ENCODE measurements around the gene RPL32. TPM values are rescaled to one million over a fixed set of nuclear protein-coding genes. Genes with fewer than 3 reads are reported as not detected.
A peak's percentile ranks its signal among the peaks of the same experiment; 100 is the strongest.

RPL32 gene
- total RNA-seq, 1 experiment from 2014 or later, result 6,020 TPM

GRCh38 chr3:12832350-12833221, 8.8 kb downstream of the RPL32 start:
- Histone ChIP-seq H3K9me2 (replicated peaks; ENCODE audit: insufficient read depth, low read length) (no peaks in the 10 kb centered on the region), H3K9me3 (ENCODE audit: low read length) (no peaks in the 10 kb centered on the region), H3K27me3 (ENCODE audit: low read length) (no peaks in the 10 kb centered on the region), H3K27ac (ENCODE audit: low read length) (peak overlapping the region; percentile 96), H3K9ac (ENCODE audit: low read length) (peak overlapping the region; percentile 63), H4K20me1 (ENCODE audit: insufficient read depth, low read depth, low read length) (peaks cover 23% of the 10 kb centered on the region), H3K36me3 (ENCODE audit: insufficient read depth, low read length) (peaks cover 49% of the 10 kb centered on the region), H3K4me1 (ENCODE audit: low read length) (peaks cover 73% of the 10 kb centered on the region), H3K4me2 (ENCODE audit: low read depth, low read length, poor library complexity, severe bottlenecking) (peak overlapping the region; percentile 64), H3K4me3 (ENCODE audit: low read length) (peak overlapping the region; percentile 49), H3K79me2 (ENCODE audit: low read length) (peaks cover 9% of the 10 kb centered on the region), H2AFZ (ENCODE audit: low read length) (no peak overlapping the region)
- DNase-seq, result no peak

GRCh38 chr3:12831301-12831866, 10.0 kb downstream of the RPL32 start:
- Histone ChIP-seq H2AFZ (ENCODE audit: low read length) (no peak overlapping the region), H4K20me1 (ENCODE audit: insufficient read depth, low read depth, low read length) (peaks cover 12% of the 10 kb centered on the region), H3K4me2 (ENCODE audit: low read depth, low read length, poor library complexity, severe bottlenecking) (peak overlapping the region; percentile 64), H3K79me2 (ENCODE audit: low read length) (no peaks in the 10 kb centered on the region), H3K4me3 (ENCODE audit: low read length) (peak overlapping the region; percentile 49), H3K27me3 (ENCODE audit: low read length) (no peaks in the 10 kb centered on the region), H3K36me3 (ENCODE audit: insufficient read depth, low read length) (peaks cover 37% of the 10 kb centered on the region), H3K9me3 (ENCODE audit: low read length) (no peaks in the 10 kb centered on the region), H3K4me1 (ENCODE audit: low read length) (peaks cover 61% of the 10 kb centered on the region), H3K27ac (ENCODE audit: low read length) (peak overlapping the region; percentile 96), H3K9ac (ENCODE audit: low read length) (peak overlapping the region; percentile 63), H3K9me2 (replicated peaks; ENCODE audit: insufficient read depth, low read length) (no peaks in the 10 kb centered on the region)
- DNase-seq, result peak; percentile 78

DNA sequence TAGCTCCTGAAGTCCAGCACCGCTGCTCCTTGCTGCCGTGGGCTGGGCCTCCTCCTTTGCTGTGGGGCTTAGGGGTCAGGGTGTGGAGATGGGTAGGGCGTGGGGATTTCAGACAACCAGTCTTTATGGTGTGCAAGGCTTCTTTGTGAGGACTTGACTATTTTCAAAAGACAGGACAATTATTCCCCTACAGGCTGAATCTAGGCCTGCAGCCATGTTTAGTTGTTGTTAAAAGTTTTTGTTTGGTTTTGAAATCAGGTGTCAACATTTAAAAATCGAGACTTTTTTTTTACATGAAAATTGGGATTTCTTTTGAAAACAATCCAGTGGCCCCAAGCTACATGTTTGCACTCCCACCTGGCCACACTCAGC, 10.6 kb downstream of the RPL32 start:
- DNase-seq, result no peak
- no peaks in the 10 kb centered on the region for H3K27me3 ChIP-seq (ENCODE audit: low read length)
- H3K4me1 ChIP-seq (ENCODE audit: low read length), result peaks cover 55% of the 10 kb centered on the region

GRCh38 chr3:12829886-12830784, 11.2 kb downstream of the RPL32 start:
- no peak for DNase-seq

More for the DNA sequence above, 10.6 kb downstream of the RPL32 start:
- Histone ChIP-seq H3K4me2 (ENCODE audit: low read depth, low read length, poor library complexity, severe bottlenecking) (peak overlapping the region; percentile 64), H3K4me3 (ENCODE audit: low read length) (no peak overlapping the region), H3K27ac (ENCODE audit: low read length) (peak overlapping the region; percentile 96), H3K9me3 (ENCODE audit: low read length) (no peaks in the 10 kb centered on the region), H3K36me3 (ENCODE audit: insufficient read depth, low read length) (peaks cover 31% of the 10 kb centered on the region), H4K20me1 (ENCODE audit: insufficient read depth, low read depth, low read length) (peaks cover 7% of the 10 kb centered on the region), H2AFZ (ENCODE audit: low read length) (no peak overlapping the region), H3K9ac (ENCODE audit: low read length) (peak overlapping the region; percentile 63), H3K9me2 (replicated peaks; ENCODE audit: insufficient read depth, low read length) (no peaks in the 10 kb centered on the region), H3K79me2 (ENCODE audit: low read length) (no peaks in the 10 kb centered on the region)

GRCh38 chr3:12829404-12829803, 12.0 kb downstream of the RPL32 start:
- Histone ChIP-seq H4K20me1 (ENCODE audit: insufficient read depth, low read depth, low read length) (no peaks in the 10 kb centered on the region), H3K36me3 (ENCODE audit: insufficient read depth, low read length) (peaks cover 20% of the 10 kb centered on the region), H3K9me3 (ENCODE audit: low read length) (no peaks in the 10 kb centered on the region), H3K27ac (ENCODE audit: low read length) (no peak overlapping the region), H3K9ac (ENCODE audit: low read length) (no peak overlapping the region), H3K27me3 (ENCODE audit: low read length) (no peaks in the 10 kb centered on the region), H3K9me2 (replicated peaks; ENCODE audit: insufficient read depth, low read length) (no peaks in the 10 kb centered on the region), H2AFZ (ENCODE audit: low read length) (no peak overlapping the region), H3K4me1 (ENCODE audit: low read length) (peaks cover 41% of the 10 kb centered on the region), H3K4me2 (ENCODE audit: low read depth, low read length, poor library complexity, severe bottlenecking) (no peak overlapping the region), H3K4me3 (ENCODE audit: low read length) (no peak overlapping the region), H3K79me2 (ENCODE audit: low read length) (no peaks in the 10 kb centered on the region)
- DNase-seq, result no peak

More at GRCh38 chr3:12829886-12830784, 11.2 kb downstream of the RPL32 start:
- Histone ChIP-seq H3K4me2 (ENCODE audit: low read depth, low read length, poor library complexity, severe bottlenecking) (no peak overlapping the region), H2AFZ (ENCODE audit: low read length) (no peak overlapping the region), H3K9ac (ENCODE audit: low read length) (peak overlapping the region; percentile 63; the same call in 1 of the 2 replicates), H3K27me3 (ENCODE audit: low read length) (no peaks in the 10 kb centered on the region), H3K4me3 (ENCODE audit: low read length) (no peak overlapping the region), H3K79me2 (ENCODE audit: low read length) (no peaks in the 10 kb centered on the region), H3K9me3 (ENCODE audit: low read length) (no peaks in the 10 kb centered on the region), H4K20me1 (ENCODE audit: insufficient read depth, low read depth, low read length) (0 out of 2 replicates have a peak, but pooled peaks cover under 1% of the 10 kb centered on the region), H3K9me2 (replicated peaks; ENCODE audit: insufficient read depth, low read length) (no peaks in the 10 kb centered on the region), H3K27ac (ENCODE audit: low read length) (peak overlapping the region; percentile 96), H3K4me1 (ENCODE audit: low read length) (peaks cover 48% of the 10 kb centered on the region), H3K36me3 (ENCODE audit: insufficient read depth, low read length) (peaks cover 25% of the 10 kb centered on the region)

GRCh38 chr3:12828751-12829150, 12.6 kb downstream of the RPL32 start:
- Histone ChIP-seq H3K27me3 (ENCODE audit: low read length) (no peaks in the 10 kb centered on the region), H3K9ac (ENCODE audit: low read length) (no peak overlapping the region), H3K79me2 (ENCODE audit: low read length) (no peaks in the 10 kb centered on the region), H3K36me3 (ENCODE audit: insufficient read depth, low read length) (peaks cover 20% of the 10 kb centered on the region), H3K4me3 (ENCODE audit: low read length) (no peak overlapping the region), H4K20me1 (ENCODE audit: insufficient read depth, low read depth, low read length) (no peaks in the 10 kb centered on the region), H3K9me2 (replicated peaks; ENCODE audit: insufficient read depth, low read length) (no peaks in the 10 kb centered on the region), H3K9me3 (ENCODE audit: low read length) (no peaks in the 10 kb centered on the region), H3K4me2 (ENCODE audit: low read depth, low read length, poor library complexity, severe bottlenecking) (no peak overlapping the region), H2AFZ (ENCODE audit: low read length) (no peak overlapping the region), H3K4me1 (ENCODE audit: low read length) (peaks cover 34% of the 10 kb centered on the region), H3K27ac (ENCODE audit: low read length) (no peak overlapping the region)
- DNase-seq, result no peak

- no peak for DNase-seq
- Histone ChIP-seq H3K9ac (ENCODE audit: low read length) (no peak overlapping the region), H3K27ac (ENCODE audit: low read length) (no peak overlapping the region), H3K36me3 (ENCODE audit: insufficient read depth, low read length) (peaks cover 8% of the 10 kb centered on the region), H3K9me2 (replicated peaks; ENCODE audit: insufficient read depth, low read length) (no peaks in the 10 kb centered on the region), H3K4me1 (ENCODE audit: low read length) (peaks cover 5% of the 10 kb centered on the region), H3K79me2 (ENCODE audit: low read length) (no peaks in the 10 kb centered on the region), H3K4me3 (ENCODE audit: low read length) (no peak overlapping the region), H2AFZ (ENCODE audit: low read length) (no peak overlapping the region), H3K27me3 (ENCODE audit: low read length) (no peaks in the 10 kb centered on the region), H3K9me3 (ENCODE audit: low read length) (no peaks in the 10 kb centered on the region), H3K4me2 (ENCODE audit: low read depth, low read length, poor library complexity, severe bottlenecking) (no peak overlapping the region), H4K20me1 (ENCODE audit: insufficient read depth, low read depth, low read length) (no peaks in the 10 kb centered on the region)
Observed at GRCh38 chr3:12825156-12825555, 16.2 kb downstream of the RPL32 start.
